SK-N-MC (cell line): ENCODE data around the gene CAVIN2.

Source experiments
- EZH2 ChIP-seq: fragments of 200-600 bp; sonication (generic); IDR thresholded peaks from one replicate; pipeline ENCODE4 v1.6.1; 2017; ENCODE audit warnings: antibody characterized with exemption
- FOXP2 ChIP-seq: optimal IDR thresholded peaks from 2 replicates; pipeline ENCODE3; 2011; ENCODE audit warnings: mild to moderate bottlenecking, moderate library complexity; ENCODE audit not compliant: insufficient read depth; ENCODE audit errors: extremely low read length, control extremely low read depth
- POLR2AphosphoS5 ChIP-seq: IDR thresholded peaks from 2 replicates; pipeline ENCODE4 v1.6.1; 2012; ENCODE audit warnings: mild to moderate bottlenecking, low read depth, low read length, borderline replicate concordance

- TF ChIP-seq POLR2AphosphoS5: no peak
- TF ChIP-seq EZH2: no peak
- no peak for TF ChIP-seq FOXP2
These were observed 14.2 kb downstream of the CAVIN2 start for GRCh38 chr2:191832668-191833067.
